ENCODE data around the gene ERAS.
A peak's percentile ranks its signal among the peaks of the same experiment; 100 is the strongest.

The ERAS gene

DNA sequence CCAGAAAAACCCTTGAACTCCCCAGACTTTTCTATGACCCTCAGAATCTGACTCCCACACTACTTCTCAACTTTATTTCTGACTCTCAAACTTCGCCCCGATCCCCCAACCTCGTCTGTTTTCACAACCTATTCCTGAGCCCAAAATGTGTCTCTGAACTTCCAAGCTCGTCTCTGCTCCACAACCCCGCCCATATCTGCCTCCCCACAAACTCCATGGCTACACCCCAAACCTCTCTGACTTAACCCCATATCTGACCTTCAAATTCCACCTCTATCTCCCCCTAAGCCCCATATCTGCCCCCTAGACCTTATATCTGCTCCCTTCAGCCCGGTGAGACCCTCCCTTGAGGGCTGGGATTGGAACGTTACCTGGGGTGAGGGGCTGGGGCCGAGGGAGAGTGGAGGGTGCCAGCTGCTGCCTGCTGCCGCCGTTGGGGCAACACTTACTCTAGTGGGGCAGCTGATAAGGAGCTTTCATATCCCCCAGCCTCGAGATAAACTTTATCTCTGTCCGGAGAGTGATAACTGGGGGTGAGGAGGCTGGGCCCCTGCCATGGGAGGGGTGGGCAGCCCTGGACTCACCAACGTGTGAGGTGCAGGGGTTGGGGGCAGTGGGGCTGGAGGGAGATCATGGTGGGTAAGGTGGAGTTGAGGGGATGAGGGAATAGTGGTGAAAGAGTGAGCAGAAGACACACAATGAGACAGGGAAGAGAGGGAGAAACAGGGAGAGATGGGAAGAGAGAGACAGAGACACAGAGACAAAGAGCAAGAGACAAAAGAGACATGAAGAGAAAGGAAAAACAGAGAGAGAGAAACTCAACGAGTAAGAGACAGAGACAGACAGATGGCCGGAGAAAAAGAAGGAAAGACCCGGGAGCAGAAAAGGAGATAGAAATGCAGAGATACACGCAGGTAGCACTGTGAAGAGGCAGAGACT is 38.5 kb upstream of the ERAS start:
- Histone ChIP-seq H3K36me3 (ENCODE audit: control insufficient read depth in 1 of 2, insufficient read depth in 2 of 2, low read length in 2 of 2) (no peaks in the 10 kb centered on the region), H3K27ac (ENCODE audit: low read length) (no peak overlapping the region), H3K4me3 (ENCODE audit: low read depth in 1 of 2, low read length in 2 of 2) (no peak overlapping the region), H3K27me3 (ENCODE audit: low read depth, low read length) (no peaks in the 10 kb centered on the region), H3K9me3 (ENCODE audit: control insufficient read depth in 1 of 2, low read length in 2 of 2) (no peaks in the 10 kb centered on the region), H3K4me1 (ENCODE audit: control insufficient read depth in 1 of 2, insufficient read depth in 2 of 2, low read length in 2 of 2) (no peaks in the 10 kb centered on the region)

DNA sequence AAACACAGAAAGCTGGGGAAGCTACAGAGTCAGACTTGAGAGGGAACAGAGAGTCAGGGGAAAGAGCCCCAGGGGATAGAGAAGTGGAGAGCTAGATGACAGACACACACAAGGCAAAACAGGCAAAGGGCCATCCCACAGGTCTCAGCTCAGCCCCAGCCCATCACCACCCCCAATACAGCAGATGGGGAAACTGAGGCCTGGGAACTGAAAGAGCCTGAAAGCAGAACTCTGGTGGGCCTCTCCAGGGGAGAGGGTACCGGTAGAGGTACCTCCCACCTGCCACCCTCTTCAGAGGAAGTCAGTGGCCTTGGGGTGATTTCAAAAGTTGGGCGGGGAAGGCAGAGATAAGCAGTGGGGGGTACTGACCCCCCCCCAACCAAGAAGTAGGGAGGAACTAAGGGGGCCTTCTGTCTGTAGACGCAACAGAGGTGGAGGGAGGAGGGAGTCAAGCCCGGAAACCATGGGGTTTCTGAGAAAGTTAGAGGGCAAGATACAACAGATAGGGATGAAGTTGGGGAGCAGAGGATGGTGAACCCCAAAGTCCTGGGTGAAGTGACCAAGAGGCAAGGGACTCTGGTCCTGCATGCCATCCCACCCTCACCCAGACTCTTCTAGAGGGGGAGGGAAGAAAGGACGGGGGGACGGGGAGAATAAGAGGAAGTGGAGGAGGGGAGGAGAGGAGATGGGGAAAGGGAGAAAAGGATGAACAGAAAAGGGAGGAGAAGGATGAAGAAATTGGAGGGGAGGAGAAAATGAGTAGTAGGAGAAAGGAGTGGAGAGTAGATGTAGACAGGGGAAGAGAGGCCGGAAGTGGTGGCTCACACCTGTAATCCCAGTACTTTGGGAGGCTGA is 36.7 kb upstream of the ERAS start:
- no peaks in the 10 kb centered on the region for H3K36me3 ChIP-seq (ENCODE audit: control insufficient read depth in 1 of 2, insufficient read depth in 2 of 2, low read length in 2 of 2)
- no peaks in the 10 kb centered on the region for H3K4me1 ChIP-seq (ENCODE audit: control insufficient read depth in 1 of 2, insufficient read depth in 2 of 2, low read length in 2 of 2)
- no peak overlapping the region for H3K4me3 ChIP-seq (ENCODE audit: low read depth in 1 of 2, low read length in 2 of 2)
- H3K9me3 ChIP-seq (ENCODE audit: control insufficient read depth in 1 of 2, low read length in 2 of 2) = no peaks in the 10 kb centered on the region
- no peaks in the 10 kb centered on the region for H3K27me3 ChIP-seq (ENCODE audit: low read depth, low read length)
- no peak overlapping the region for H3K27ac ChIP-seq (ENCODE audit: low read length)

GRCh38 chrX:48790477-48790876 is 35.8 kb upstream of the ERAS start:
- H3K4me1 ChIP-seq (ENCODE audit: control insufficient read depth in 1 of 2, insufficient read depth in 2 of 2, low read length in 2 of 2) = no peaks in the 10 kb centered on the region
- no peaks in the 10 kb centered on the region for H3K27me3 ChIP-seq (ENCODE audit: low read depth, low read length)
- no peak overlapping the region for H3K27ac ChIP-seq (ENCODE audit: low read length)
- H3K36me3 ChIP-seq (ENCODE audit: control insufficient read depth in 1 of 2, insufficient read depth in 2 of 2, low read length in 2 of 2) = no peaks in the 10 kb centered on the region
- no peak overlapping the region for H3K4me3 ChIP-seq (ENCODE audit: low read depth in 1 of 2, low read length in 2 of 2)
- no peaks in the 10 kb centered on the region for H3K9me3 ChIP-seq (ENCODE audit: control insufficient read depth in 1 of 2, low read length in 2 of 2)

DNA sequence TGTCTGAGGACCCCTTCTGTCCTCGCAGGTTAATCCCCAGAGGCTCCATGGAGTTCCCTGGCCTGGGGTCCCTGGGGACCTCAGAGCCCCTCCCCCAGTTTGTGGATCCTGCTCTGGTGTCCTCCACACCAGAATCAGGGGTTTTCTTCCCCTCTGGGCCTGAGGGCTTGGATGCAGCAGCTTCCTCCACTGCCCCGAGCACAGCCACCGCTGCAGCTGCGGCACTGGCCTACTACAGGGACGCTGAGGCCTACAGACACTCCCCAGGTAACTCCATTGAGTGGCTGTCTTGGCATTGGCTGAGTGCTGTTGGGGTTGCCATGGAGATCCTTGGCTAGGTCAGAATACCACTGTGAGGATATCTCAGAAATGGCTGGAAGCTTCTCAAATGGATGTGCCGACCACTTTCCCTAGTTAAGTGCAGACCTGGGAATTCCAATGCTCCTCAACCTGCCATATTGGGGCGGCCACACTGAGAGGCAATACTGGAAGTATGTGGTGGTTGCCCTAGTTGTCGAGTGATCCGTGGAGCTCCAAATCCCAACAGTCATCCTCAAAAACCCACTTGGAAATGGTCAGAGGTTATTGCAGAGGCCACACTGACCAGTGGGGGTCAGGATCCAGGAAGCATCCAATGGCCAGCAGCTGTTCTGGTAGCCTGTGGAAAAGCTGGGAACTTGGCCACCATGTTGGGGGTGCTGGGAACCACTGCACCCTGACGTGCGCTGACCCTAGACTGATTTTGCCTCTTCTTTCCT is 35.1 kb upstream of the ERAS start:
- Histone ChIP-seq H3K36me3 (ENCODE audit: control insufficient read depth in 1 of 2, insufficient read depth in 2 of 2, low read length in 2 of 2) (no peaks in the 10 kb centered on the region), H3K4me1 (ENCODE audit: control insufficient read depth in 1 of 2, insufficient read depth in 2 of 2, low read length in 2 of 2) (no peaks in the 10 kb centered on the region), H3K27ac (ENCODE audit: low read length) (no peak overlapping the region), H3K4me3 (ENCODE audit: low read depth in 1 of 2, low read length in 2 of 2) (no peak overlapping the region), H3K27me3 (ENCODE audit: low read depth, low read length) (no peaks in the 10 kb centered on the region), H3K9me3 (ENCODE audit: control insufficient read depth in 1 of 2, low read length in 2 of 2) (no peaks in the 10 kb centered on the region)

DNA sequence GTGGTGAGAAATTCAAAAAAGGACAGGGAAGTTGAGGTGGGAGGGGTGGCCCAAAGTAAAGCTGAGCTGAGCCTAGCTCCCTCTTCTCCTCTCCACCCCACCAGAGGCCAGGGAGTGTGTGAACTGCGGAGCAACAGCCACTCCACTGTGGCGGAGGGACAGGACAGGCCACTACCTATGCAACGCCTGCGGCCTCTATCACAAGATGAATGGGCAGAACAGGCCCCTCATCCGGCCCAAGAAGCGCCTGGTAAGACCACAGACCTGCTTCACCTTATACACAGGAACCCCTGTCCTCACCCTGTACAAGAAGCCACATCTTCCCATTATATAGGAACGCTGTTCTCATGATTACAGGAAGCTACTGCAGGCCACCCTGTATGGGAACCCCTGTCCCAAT is 34.1 kb upstream of the ERAS start:
- no peaks in the 10 kb centered on the region for H3K9me3 ChIP-seq (ENCODE audit: control insufficient read depth in 1 of 2, low read length in 2 of 2)
- H3K4me1 ChIP-seq (ENCODE audit: control insufficient read depth in 1 of 2, insufficient read depth in 2 of 2, low read length in 2 of 2) = no peaks in the 10 kb centered on the region
- no peak overlapping the region for H3K27ac ChIP-seq (ENCODE audit: low read length)
- H3K27me3 ChIP-seq (ENCODE audit: low read depth, low read length) = no peaks in the 10 kb centered on the region
- no peak overlapping the region for H3K4me3 ChIP-seq (ENCODE audit: low read depth in 1 of 2, low read length in 2 of 2)
- no peaks in the 10 kb centered on the region for H3K36me3 ChIP-seq (ENCODE audit: control insufficient read depth in 1 of 2, insufficient read depth in 2 of 2, low read length in 2 of 2)

DNA sequence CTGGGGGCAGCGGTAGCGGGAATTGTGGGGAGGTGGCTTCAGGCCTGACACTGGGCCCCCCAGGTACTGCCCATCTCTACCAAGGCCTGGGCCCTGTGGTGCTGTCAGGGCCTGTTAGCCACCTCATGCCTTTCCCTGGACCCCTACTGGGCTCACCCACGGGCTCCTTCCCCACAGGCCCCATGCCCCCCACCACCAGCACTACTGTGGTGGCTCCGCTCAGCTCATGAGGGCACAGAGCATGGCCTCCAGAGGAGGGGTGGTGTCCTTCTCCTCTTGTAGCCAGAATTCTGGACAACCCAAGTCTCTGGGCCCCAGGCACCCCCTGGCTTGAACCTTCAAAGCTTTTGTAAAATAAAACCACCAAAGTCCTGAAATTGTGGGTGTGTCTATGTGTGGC is 32.4 kb upstream of the ERAS start:
- no peaks in the 10 kb centered on the region for H3K4me1 ChIP-seq (ENCODE audit: control insufficient read depth in 1 of 2, insufficient read depth in 2 of 2, low read length in 2 of 2)
- H3K4me3 ChIP-seq (ENCODE audit: low read depth in 1 of 2, low read length in 2 of 2) = no peak overlapping the region
- H3K27me3 ChIP-seq (ENCODE audit: low read depth, low read length) = no peaks in the 10 kb centered on the region
- no peaks in the 10 kb centered on the region for H3K9me3 ChIP-seq (ENCODE audit: control insufficient read depth in 1 of 2, low read length in 2 of 2)
- no peaks in the 10 kb centered on the region for H3K36me3 ChIP-seq (ENCODE audit: control insufficient read depth in 1 of 2, insufficient read depth in 2 of 2, low read length in 2 of 2)
- H3K27ac ChIP-seq (ENCODE audit: low read length) = no peak overlapping the region

- no peak overlapping the region for H3K4me3 ChIP-seq (ENCODE audit: low read depth in 1 of 2, low read length in 2 of 2)
- no peak overlapping the region for H3K27ac ChIP-seq (ENCODE audit: low read length)
- H3K27me3 ChIP-seq (ENCODE audit: low read depth, low read length) = no peaks in the 10 kb centered on the region
- H3K9me3 ChIP-seq (ENCODE audit: control insufficient read depth in 1 of 2, low read length in 2 of 2) = no peaks in the 10 kb centered on the region
- H3K36me3 ChIP-seq (ENCODE audit: control insufficient read depth in 1 of 2, insufficient read depth in 2 of 2, low read length in 2 of 2) = no peaks in the 10 kb centered on the region
- no peaks in the 10 kb centered on the region for H3K4me1 ChIP-seq (ENCODE audit: control insufficient read depth in 1 of 2, insufficient read depth in 2 of 2, low read length in 2 of 2)
These were observed 31.9 kb upstream of the ERAS start for GRCh38 chrX:48794340-48794910.

- no peak overlapping the region for H3K27ac ChIP-seq (ENCODE audit: low read length)
- no peaks in the 10 kb centered on the region for H3K4me1 ChIP-seq (ENCODE audit: control insufficient read depth in 1 of 2, insufficient read depth in 2 of 2, low read length in 2 of 2)
- H3K4me3 ChIP-seq (ENCODE audit: low read depth in 1 of 2, low read length in 2 of 2) = no peak overlapping the region
- no peaks in the 10 kb centered on the region for H3K36me3 ChIP-seq (ENCODE audit: control insufficient read depth in 1 of 2, insufficient read depth in 2 of 2, low read length in 2 of 2)
- no peaks in the 10 kb centered on the region for H3K9me3 ChIP-seq (ENCODE audit: control insufficient read depth in 1 of 2, low read length in 2 of 2)
- no peaks in the 10 kb centered on the region for H3K27me3 ChIP-seq (ENCODE audit: low read depth, low read length)
These were observed 31.3 kb upstream of the ERAS start for GRCh38 chrX:48794911-48795515.

- Histone ChIP-seq H3K36me3 (ENCODE audit: control insufficient read depth in 1 of 2, insufficient read depth in 2 of 2, low read length in 2 of 2) (no peaks in the 10 kb centered on the region), H3K4me1 (ENCODE audit: control insufficient read depth in 1 of 2, insufficient read depth in 2 of 2, low read length in 2 of 2) (peaks cover 4 to 5% of the 10 kb centered on the region in 2 donors), H3K27ac (ENCODE audit: low read length) (no peak overlapping the region), H3K9me3 (ENCODE audit: control insufficient read depth in 1 of 2, low read length in 2 of 2) (no peaks in the 10 kb centered on the region), H3K27me3 (ENCODE audit: low read depth, low read length) (no peaks in the 10 kb centered on the region), H3K4me3 (ENCODE audit: low read depth in 1 of 2, low read length in 2 of 2) (no peak overlapping the region)
These were observed 28.0 kb upstream of the ERAS start for GRCh38 chrX:48798318-48798717.

DNA sequence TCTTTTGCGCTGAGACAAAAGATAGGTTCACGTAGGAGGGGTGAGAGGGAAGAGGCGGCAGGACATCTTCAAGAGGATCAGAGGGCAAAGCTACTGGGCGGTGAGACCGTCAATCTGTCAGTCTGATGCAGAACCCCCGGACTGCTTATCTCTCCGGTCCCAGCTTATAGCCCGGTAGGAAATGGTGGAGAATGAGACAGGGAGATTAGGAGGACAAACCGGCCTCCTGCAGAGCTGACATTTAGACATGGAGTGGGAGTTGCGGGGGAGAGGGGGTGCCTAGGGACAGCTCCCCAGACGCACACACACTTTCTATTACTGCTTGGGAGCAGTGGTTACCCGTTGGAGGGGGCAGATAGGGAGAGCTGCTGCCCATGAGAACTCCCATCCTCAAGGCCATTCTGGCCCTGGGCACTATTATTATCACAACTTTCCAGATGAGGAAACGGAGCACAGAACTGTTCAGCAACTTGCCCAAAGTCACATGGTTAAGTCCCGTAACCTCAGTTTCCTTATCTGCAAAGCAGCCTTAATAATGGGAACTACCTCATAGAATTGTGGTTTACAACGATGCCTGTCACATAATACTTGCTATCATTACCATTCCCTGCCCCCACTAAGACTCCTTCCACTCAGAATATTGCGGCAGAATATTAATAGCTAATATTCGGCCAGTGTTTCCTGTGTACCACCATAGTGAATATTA is 25.6 kb upstream of the ERAS start:
- H3K4me1 ChIP-seq (ENCODE audit: control insufficient read depth in 1 of 2, insufficient read depth in 2 of 2, low read length in 2 of 2) = peaks cover 4 to 5% of the 10 kb centered on the region in 2 donors

More for the DNA sequence above, 25.6 kb upstream of the ERAS start:
- no peaks in the 10 kb centered on the region for H3K9me3 ChIP-seq (ENCODE audit: control insufficient read depth in 1 of 2, low read length in 2 of 2)
- no peaks in the 10 kb centered on the region for H3K27me3 ChIP-seq (ENCODE audit: low read depth, low read length)
- H3K27ac ChIP-seq (ENCODE audit: low read length) = peak overlapping the region; percentile 92
- peaks cover 0 to 13% of the 10 kb centered on the region in 2 donors for H3K36me3 ChIP-seq (ENCODE audit: control insufficient read depth in 1 of 2, insufficient read depth in 2 of 2, low read length in 2 of 2)
- H3K4me3 ChIP-seq (ENCODE audit: low read depth in 1 of 2, low read length in 2 of 2) = peak overlapping the region; percentile 63 to 75
